AG04450 (cell line): ENCODE data around the gene PALLD. TPM values are rescaled to one million over a fixed set of nuclear protein-coding genes. Genes with fewer than 3 reads are reported as not detected.
A peak's percentile ranks its signal among the peaks of the same experiment; 100 is the strongest.

Source experiments
- CTCF ChIA-PET: fragments of 300-600, 350-600 bp; formaldehyde crosslinking; extraction: SDS; loops from one replicate; lab custom pipeline; 2022; ENCODE audit warnings: antibody characterized with exemption, inconsistent platforms; lab: Charles Lee
- POLR2A ChIA-PET: fragments of 350-600 bp; formaldehyde crosslinking; extraction: SDS; loops from one replicate; lab custom pipeline; 2021; ENCODE audit warnings: antibody characterized with exemption, inconsistent platforms; lab: Yijun Ruan, JAX
- DNase-seq: peaks from one replicate; pipeline ENCODE4 v3.0.0-alpha.2; 2011; ENCODE audit warnings: low read depth, low spot score
- H3K27ac ChIP-seq: one replicate; pipeline ENCODE4 v1.5.1; 2012; ENCODE audit warnings: low read depth, low read length, control low read depth
- H3K27me3 ChIP-seq: one replicate; pipeline ENCODE4 v1.6.0; 2012; ENCODE audit warnings: low read length; ENCODE audit not compliant: control insufficient read depth, insufficient read depth
- H3K4me3 ChIP-seq: 2 replicates; pipeline ENCODE4 v1.5.1; 2011; ENCODE audit warnings: mild to moderate bottlenecking, low read depth, low read length, control low read depth
- H3K9me3 ChIP-seq: 2 replicates; pipeline ENCODE4 v1.5.1; 2012; ENCODE audit warnings: low read length; ENCODE audit not compliant: control insufficient read depth, insufficient read depth
- CTCF ChIP-seq: IDR thresholded peaks from 2 replicates; pipeline ENCODE4 v1.5.1; 2011; ENCODE audit warnings: low read depth, low read length, control low read depth, inconsistent platforms
- polyA plus RNA-seq: library from polyadenylated mRNA; depleted of rRNA; stranded (reverse); fragments of >200 nt; gene quantifications from 2 replicates; pipeline ENCODE4 v1.2.3, GENCODE V29; 2011

The PALLD gene
- polyA plus RNA-seq, 1 experiment = 159 TPM

- no peak overlapping the region for H3K4me3 ChIP-seq
- CTCF ChIA-PET = interaction anchor here (0.9 to 2.6 kb wide), 2 partner anchors 11 to 37 kb away, joined by 3 to 13 read pairs; no protein-coding TSS in a partner anchor
- no peak for DNase-seq
Measured at GRCh38 chr4:168622600-168622999, 125.7 kb downstream of the PALLD start.

GRCh38 chr4:168623011-168623410 lies 126.2 kb downstream of the PALLD start:
- TF ChIP-seq CTCF = no peak
- no peaks in the 10 kb centered on the region for H3K9me3 ChIP-seq
- no peak for DNase-seq
- no peak overlapping the region for H3K4me3 ChIP-seq
- no peaks in the 10 kb centered on the region for H3K27me3 ChIP-seq
- ChIA-PET CTCF (interaction anchor here (0.9 to 2.6 kb wide), 2 partner anchors 11 to 38 kb away, joined by 3 to 13 read pairs; no protein-coding TSS in a partner anchor), POLR2A (interaction anchor here (0.7 kb wide), 1 partner anchor 194 kb away, joined by 4 read pairs; no protein-coding TSS in a partner anchor)
- no peak overlapping the region for H3K27ac ChIP-seq

More at GRCh38 chr4:168622600-168622999, 125.7 kb downstream of the PALLD start:
- Histone ChIP-seq H3K9me3 (no peaks in the 10 kb centered on the region), H3K27ac (peak overlapping the region; percentile 82), H3K27me3 (no peaks in the 10 kb centered on the region)
- POLR2A ChIA-PET = interaction anchor here (0.7 kb wide), 1 partner anchor 194 kb away, joined by 4 read pairs; no protein-coding TSS in a partner anchor
- no peak for TF ChIP-seq CTCF

- CTCF ChIA-PET = interaction anchor here (0.9 to 2.6 kb wide), 3 partner anchors 12 to 38 kb away, joined by 3 to 13 read pairs (median 3); no protein-coding TSS in a partner anchor
- no peaks in the 10 kb centered on the region for H3K9me3 ChIP-seq
- H3K27me3 ChIP-seq = no peaks in the 10 kb centered on the region
- POLR2A ChIA-PET = no interaction called here
- no peak for DNase-seq
- no peak overlapping the region for H3K27ac ChIP-seq
- TF ChIP-seq CTCF = no peak
- no peak overlapping the region for H3K4me3 ChIP-seq
Measured at GRCh38 chr4:168623484-168623883, 126.6 kb downstream of the PALLD start.

GRCh38 chr4:168628251-168628650 lies 131.4 kb downstream of the PALLD start:
- Histone ChIP-seq H3K4me3 (no peak overlapping the region), H3K9me3 (no peaks in the 10 kb centered on the region), H3K27me3 (no peaks in the 10 kb centered on the region), H3K27ac (no peak overlapping the region)
- POLR2A ChIA-PET = no interaction called here
- DNase-seq = no peak
- no peak for TF ChIP-seq CTCF
- CTCF ChIA-PET = no interaction called here

- no peak overlapping the region for H3K4me3 ChIP-seq
Measured at GRCh38 chr4:168629566-168629965, 132.7 kb downstream of the PALLD start.

More at GRCh38 chr4:168629566-168629965, 132.7 kb downstream of the PALLD start:
- POLR2A ChIA-PET = no interaction called here
- H3K27ac ChIP-seq = no peak overlapping the region
- no peaks in the 10 kb centered on the region for H3K27me3 ChIP-seq
- DNase-seq = no peak
- no peak for TF ChIP-seq CTCF
- H3K9me3 ChIP-seq = no peaks in the 10 kb centered on the region
- CTCF ChIA-PET = interaction anchor here (1.2 kb wide), 1 partner anchor 115 kb away, joined by 3 read pairs; no protein-coding TSS in a partner anchor
